Measurements from ENCODE around the gene TSPAN31.

Gene TSPAN31

DNA sequence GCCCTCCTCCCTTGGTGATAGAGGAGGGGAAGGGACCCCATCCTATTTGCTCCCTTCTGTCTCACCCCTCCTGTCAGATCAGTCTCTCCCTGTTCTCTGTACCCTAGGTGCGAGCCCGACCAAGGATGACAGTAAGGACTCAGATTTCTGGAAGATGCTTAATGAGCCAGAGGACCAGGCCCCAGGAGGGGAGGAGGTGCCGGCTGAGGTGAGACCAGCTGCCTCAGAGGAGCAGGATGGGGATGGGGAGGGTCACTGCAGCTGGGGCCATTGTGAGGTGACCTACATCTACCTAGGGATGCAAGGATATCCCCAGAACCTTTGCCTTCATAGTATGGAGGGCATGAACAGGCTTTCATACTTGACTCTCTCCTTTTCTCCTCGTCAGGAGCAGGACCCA lies 28.5 kb upstream of the TSPAN31 start:
- ATAC-seq = no peak
- TF ChIP-seq SNAI2 (CRISPR knock-in tag; IDR thresholded peaks at IDR 0.05) = no peak
- no peak for TF ChIP-seq RARB (CRISPR knock-in tag; IDR thresholded peaks at IDR 0.05)
- TF ChIP-seq ESRRG (CRISPR knock-in tag; IDR thresholded peaks at IDR 0.05) = no peak
- TF ChIP-seq ZFP3 (CRISPR knock-in tag; IDR thresholded peaks at IDR 0.05) = no peak
- TF ChIP-seq ZNF565 (CRISPR knock-in tag; conservative IDR thresholded peaks at IDR 0.05; ENCODE audit: low read depth) = no peak
- TF ChIP-seq, protein P1, sequence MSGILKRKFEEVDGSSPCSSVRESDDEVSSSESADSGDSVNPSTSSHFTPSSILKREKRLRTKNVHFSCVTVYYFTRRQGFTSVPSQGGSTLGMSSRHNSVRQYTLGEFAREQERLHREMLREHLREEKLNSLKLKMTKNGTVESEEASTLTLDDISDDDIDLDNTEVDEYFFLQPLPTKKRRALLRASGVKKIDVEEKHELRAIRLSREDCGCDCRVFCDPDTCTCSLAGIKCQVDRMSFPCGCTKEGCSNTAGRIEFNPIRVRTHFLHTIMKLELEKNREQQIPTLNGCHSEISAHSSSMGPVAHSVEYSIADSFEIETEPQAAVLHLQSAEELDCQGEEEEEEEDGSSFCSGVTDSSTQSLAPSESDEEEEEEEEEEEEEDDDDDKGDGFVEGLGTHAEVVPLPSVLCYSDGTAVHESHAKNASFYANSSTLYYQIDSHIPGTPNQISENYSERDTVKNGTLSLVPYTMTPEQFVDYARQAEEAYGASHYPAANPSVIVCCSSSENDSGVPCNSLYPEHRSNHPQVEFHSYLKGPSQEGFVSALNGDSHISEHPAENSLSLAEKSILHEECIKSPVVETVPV (CRISPR knock-in tag; IDR thresholded peaks at IDR 0.05) = no peak
- TF ChIP-seq ZNF70 (CRISPR knock-in tag; IDR thresholded peaks at IDR 0.05) = no peak
- TF ChIP-seq TCF4 (CRISPR knock-in tag; IDR thresholded peaks at IDR 0.05; ENCODE audit: borderline replicate concordance) = no peak
- no peak for TF ChIP-seq CSDC2 (CRISPR knock-in tag; IDR thresholded peaks at IDR 0.05)
- TF ChIP-seq ZNF8 (CRISPR knock-in tag; IDR thresholded peaks at IDR 0.05) = no peak
- TF ChIP-seq ISL1 (CRISPR knock-in tag; IDR thresholded peaks at IDR 0.05) = no peak
- TF ChIP-seq TOX (CRISPR knock-in tag; IDR thresholded peaks at IDR 0.05; ENCODE audit: borderline replicate concordance) = no peak
- TF ChIP-seq, protein P2, sequence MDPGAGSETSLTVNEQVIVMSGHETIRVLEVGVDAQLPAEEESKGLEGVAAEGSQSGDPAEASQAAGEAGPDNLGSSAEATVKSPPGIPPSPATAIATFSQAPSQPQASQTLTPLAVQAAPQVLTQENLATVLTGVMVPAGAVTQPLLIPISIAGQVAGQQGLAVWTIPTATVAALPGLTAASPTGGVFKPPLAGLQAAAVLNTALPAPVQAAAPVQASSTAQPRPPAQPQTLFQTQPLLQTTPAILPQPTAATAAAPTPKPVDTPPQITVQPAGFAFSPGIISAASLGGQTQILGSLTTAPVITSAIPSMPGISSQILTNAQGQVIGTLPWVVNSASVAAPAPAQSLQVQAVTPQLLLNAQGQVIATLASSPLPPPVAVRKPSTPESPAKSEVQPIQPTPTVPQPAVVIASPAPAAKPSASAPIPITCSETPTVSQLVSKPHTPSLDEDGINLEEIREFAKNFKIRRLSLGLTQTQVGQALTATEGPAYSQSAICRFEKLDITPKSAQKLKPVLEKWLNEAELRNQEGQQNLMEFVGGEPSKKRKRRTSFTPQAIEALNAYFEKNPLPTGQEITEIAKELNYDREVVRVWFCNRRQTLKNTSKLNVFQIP (CRISPR knock-in tag; IDR thresholded peaks at IDR 0.05; ENCODE audit: borderline replicate concordance, low read depth) = no peak
- TF ChIP-seq ZFP30 (CRISPR knock-in tag; IDR thresholded peaks at IDR 0.05) = no peak
- no peak for TF ChIP-seq BACH2 (CRISPR knock-in tag; IDR thresholded peaks at IDR 0.05; ENCODE audit: borderline replicate concordance)
- TF ChIP-seq, protein P3, sequence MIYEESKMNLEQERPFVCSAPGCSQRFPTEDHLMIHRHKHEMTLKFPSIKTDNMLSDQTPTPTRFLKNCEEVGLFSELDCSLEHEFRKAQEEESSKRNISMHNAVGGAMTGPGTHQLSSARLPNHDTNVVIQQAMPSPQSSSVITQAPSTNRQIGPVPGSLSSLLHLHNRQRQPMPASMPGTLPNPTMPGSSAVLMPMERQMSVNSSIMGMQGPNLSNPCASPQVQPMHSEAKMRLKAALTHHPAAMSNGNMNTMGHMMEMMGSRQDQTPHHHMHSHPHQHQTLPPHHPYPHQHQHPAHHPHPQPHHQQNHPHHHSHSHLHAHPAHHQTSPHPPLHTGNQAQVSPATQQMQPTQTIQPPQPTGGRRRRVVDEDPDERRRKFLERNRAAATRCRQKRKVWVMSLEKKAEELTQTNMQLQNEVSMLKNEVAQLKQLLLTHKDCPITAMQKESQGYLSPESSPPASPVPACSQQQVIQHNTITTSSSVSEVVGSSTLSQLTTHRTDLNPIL (CRISPR knock-in tag; IDR thresholded peaks at IDR 0.05; ENCODE audit: low read depth) = no peak
- TF ChIP-seq GLIS3 (CRISPR knock-in tag; IDR thresholded peaks at IDR 0.05) = no peak
- TF ChIP-seq PPARA (CRISPR knock-in tag; IDR thresholded peaks at IDR 0.05; ENCODE audit: borderline replicate concordance) = no peak
- TF ChIP-seq ZC3H10 (CRISPR knock-in tag; IDR thresholded peaks at IDR 0.05) = no peak

DNA sequence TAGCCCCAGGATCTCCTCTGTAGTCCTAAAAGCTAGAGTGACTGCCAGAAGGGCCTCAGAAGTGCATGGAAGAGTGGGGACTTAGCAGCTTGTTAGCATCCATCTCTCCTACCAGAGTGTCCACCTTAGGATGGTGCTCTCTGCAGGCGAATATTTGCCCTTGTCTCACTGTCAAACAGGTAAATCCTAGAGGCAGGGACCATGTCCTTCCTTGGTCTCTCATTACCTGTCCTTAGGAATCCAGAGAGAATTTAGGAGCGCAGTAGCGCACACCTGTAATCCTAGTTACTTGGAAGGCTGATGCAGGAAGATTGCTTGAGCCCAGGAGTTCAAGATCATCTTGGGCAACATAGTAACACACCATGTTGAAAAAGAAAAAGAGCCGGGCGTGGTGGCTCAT lies 27.7 kb upstream of the TSPAN31 start:
- TF ChIP-seq BACH2 (CRISPR knock-in tag; IDR thresholded peaks at IDR 0.05; ENCODE audit: borderline replicate concordance) (no peak), TOX (CRISPR knock-in tag; IDR thresholded peaks at IDR 0.05; ENCODE audit: borderline replicate concordance) (no peak), ZFP3 (CRISPR knock-in tag; IDR thresholded peaks at IDR 0.05) (no peak), ZFP30 (CRISPR knock-in tag; IDR thresholded peaks at IDR 0.05) (no peak), RARB (CRISPR knock-in tag; IDR thresholded peaks at IDR 0.05) (no peak), ZNF565 (CRISPR knock-in tag; conservative IDR thresholded peaks at IDR 0.05; ENCODE audit: low read depth) (no peak), SNAI2 (CRISPR knock-in tag; IDR thresholded peaks at IDR 0.05) (no peak), CSDC2 (CRISPR knock-in tag; IDR thresholded peaks at IDR 0.05) (no peak), ZNF8 (CRISPR knock-in tag; IDR thresholded peaks at IDR 0.05) (no peak), ARNTL (CRISPR knock-in tag; IDR thresholded peaks at IDR 0.05; ENCODE audit: borderline replicate concordance, low read depth) (no peak), ISL1 (CRISPR knock-in tag; IDR thresholded peaks at IDR 0.05) (no peak), OSR1 (CRISPR knock-in tag; IDR thresholded peaks at IDR 0.05) (no peak), TCF4 (CRISPR knock-in tag; IDR thresholded peaks at IDR 0.05; ENCODE audit: borderline replicate concordance) (no peak), ZNF70 (CRISPR knock-in tag; IDR thresholded peaks at IDR 0.05) (no peak), GLIS3 (CRISPR knock-in tag; IDR thresholded peaks at IDR 0.05) (no peak)
- TF ChIP-seq, protein P2 (CRISPR knock-in tag; IDR thresholded peaks at IDR 0.05; ENCODE audit: borderline replicate concordance, low read depth) = no peak
- TF ChIP-seq, protein P4, sequence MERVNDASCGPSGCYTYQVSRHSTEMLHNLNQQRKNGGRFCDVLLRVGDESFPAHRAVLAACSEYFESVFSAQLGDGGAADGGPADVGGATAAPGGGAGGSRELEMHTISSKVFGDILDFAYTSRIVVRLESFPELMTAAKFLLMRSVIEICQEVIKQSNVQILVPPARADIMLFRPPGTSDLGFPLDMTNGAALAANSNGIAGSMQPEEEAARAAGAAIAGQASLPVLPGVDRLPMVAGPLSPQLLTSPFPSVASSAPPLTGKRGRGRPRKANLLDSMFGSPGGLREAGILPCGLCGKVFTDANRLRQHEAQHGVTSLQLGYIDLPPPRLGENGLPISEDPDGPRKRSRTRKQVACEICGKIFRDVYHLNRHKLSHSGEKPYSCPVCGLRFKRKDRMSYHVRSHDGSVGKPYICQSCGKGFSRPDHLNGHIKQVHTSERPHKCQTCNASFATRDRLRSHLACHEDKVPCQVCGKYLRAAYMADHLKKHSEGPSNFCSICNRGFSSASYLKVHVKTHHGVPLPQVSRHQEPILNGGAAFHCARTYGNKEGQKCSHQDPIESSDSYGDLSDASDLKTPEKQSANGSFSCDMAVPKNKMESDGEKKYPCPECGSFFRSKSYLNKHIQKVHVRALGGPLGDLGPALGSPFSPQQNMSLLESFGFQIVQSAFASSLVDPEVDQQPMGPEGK (CRISPR knock-in tag; IDR thresholded peaks at IDR 0.05; ENCODE audit: borderline replicate concordance) = no peak
- TF ChIP-seq, protein P3 (CRISPR knock-in tag; IDR thresholded peaks at IDR 0.05; ENCODE audit: low read depth) = no peak
- ATAC-seq = no peak

All from SK-N-SH treated with all-trans-retinoic acid at 6 μM for 48 hours (cell line).